ENCODE measurements around the gene NABP1.
"Not testable (repeated sequence)": the region's sequence is repeated elsewhere in the genome, so short reads cannot be mapped to it uniquely, and the experiment has no call there.

NABP1 gene, protein sequence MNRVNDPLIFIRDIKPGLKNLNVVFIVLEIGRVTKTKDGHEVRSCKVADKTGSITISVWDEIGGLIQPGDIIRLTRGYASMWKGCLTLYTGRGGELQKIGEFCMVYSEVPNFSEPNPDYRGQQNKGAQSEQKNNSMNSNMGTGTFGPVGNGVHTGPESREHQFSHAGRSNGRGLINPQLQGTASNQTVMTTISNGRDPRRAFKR

DNA sequence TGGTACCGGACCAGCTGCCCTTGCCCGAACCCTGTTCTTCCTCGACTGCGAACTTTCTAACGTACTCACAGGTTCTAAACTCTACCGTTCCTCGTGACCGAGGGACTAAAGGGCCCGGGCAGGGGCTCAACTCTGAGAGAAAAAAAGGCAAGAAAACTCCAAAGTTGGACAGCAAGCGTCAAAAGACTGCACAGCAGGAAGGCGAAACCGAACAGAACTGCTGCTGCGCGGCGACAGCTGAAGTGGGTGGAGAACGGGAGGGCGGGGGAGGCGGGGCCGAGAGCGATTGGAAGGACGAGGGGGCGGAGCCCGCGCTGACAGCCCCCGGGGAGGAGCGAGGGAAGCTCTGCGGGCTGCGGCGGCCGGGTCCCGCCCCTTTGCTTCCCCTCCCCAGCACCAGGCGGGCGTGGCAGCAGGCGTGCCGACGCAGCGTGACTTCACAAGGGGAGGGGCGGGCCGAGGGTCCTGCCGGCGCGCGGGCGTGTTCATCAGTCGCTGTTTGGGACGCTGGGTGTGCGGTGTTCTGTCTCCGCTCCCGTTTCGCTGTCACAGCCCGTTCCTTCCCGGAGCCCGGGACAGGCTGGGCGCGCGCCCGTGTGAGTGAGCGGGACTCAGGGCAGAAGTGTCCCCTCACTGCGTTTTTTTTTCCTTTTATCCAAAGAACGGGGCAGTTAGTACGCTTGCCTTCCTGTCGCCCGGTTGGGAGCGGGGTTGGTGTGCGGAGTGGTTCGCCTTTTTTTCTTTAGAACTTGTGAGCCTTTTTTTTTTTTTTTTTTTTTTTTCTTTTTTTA, at the start of gene NABP1:
Gene NABP1 (plus strand): TSS at position 491 of the 791 bp plus-strand sequence. CDS start 479 bp downstream, outside the sequence.
- peak; percentile 95 for DNase-seq

DNA sequence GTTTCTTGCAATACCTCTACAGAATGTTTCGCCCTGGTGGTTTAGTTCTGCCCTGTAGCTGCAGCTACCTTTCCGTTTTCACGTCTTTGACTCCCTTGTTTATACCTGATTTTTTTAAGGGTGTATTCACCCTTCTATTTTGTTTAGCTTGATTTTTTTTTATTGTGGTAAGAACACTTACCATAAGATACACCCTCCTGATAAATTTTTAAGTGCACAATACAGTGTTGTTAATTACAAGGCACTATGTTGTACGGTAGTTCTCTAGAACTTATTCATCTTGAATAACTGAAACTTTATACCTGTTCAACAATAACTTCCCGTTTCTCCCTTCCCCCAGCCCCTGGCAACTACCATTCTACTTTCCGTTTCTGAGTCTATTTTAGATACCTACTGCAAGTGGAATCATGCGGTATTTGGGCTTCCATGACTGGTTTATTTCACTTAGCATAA, 48.9 kb upstream of the NABP1 start:
- no peak for DNase-seq

DNA sequence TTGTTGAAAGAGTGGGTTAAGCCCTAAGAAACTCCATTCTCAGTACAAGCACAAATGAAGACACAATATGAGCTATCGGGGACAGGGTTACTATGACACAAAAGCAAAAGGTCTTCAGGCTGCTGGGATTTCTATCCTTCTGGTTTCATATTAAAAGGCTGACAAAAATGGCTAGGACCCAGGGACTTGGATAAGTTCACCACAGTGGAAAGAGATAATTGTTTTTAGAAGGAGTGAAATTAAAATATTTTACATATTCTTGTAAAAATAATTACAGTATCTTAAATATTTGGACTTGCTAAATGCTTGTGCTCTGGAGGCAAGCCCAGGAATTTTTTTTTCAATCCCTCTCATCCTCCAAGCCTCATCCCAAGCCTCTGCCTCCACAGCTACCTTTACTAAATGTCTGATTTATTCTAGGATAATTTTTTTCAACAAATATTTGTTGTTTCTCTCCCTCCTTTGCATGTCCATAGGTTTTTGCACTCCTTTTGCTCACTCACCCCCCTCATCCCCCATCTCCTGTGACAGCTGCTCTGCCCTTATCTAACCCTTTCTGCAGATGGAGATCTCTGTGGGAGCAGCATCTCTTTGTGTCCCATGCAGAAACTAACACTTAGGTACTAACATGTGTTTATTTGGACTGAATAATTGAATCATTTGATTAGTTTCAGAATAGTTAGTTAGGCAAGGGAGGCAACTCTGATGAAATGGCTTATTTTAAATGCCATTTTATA, 47.8 kb upstream of the NABP1 start:
- DNase-seq: no peak

DNA sequence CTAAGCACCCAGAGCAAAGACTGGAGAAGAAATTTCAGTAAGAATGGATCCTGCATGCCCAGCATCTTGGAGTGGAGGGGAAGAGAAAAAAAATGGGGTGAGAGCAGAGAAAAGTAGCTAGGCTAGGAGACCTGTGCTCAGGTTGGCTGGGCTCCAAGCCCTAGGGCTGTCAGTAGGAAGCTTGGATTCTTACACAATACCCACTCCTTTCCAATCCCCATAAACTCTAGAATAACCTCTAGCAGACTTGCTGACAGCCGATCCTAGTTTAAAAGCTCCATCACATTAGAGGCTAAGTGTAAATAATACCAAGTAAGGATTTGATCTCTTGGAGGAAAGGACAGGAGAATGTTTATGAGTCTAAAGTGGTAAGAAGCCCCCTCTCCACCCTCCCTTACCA, 46.2 kb upstream of the NABP1 start:
- DNase-seq: no peak

DNA sequence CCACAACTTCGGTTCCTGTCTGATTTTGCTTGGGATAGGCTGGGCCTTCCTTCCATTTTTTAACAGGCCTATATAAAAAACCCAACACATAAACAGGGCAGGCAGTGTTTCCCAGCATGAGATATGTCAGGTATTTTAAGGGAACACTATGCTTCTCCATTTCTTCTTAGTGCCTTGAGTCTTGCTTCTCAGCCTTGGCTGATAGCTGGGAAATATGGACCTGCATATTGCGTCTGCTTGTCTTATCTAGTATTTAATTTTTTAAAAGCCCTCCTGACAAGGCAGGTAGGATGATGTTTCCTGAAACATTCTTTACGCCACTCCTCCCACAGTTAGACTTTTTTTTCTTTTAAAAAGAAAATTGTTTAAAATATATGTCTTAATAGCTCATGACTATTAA, 45.5 kb upstream of the NABP1 start:
- DNase-seq: no peak

DNA sequence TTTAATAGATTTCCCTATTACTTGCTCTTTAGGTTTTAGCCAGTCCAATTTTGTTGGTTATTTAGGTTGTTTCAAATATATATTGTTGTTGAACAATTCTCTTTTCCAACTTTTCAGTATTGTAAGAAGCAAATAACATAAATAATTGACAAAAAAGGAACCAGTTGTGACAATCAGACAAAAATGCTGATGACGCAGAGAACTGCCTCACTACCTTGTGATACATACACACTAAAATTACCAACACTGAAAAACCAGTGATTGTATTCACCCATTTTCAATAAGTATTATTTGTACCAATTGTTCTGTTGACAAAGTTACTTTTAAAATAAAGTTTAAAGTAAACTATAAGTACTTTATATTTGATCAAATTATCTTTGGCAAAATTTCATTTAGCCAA, 43.1 kb upstream of the NABP1 start:
- DNase-seq: no peak

DNA sequence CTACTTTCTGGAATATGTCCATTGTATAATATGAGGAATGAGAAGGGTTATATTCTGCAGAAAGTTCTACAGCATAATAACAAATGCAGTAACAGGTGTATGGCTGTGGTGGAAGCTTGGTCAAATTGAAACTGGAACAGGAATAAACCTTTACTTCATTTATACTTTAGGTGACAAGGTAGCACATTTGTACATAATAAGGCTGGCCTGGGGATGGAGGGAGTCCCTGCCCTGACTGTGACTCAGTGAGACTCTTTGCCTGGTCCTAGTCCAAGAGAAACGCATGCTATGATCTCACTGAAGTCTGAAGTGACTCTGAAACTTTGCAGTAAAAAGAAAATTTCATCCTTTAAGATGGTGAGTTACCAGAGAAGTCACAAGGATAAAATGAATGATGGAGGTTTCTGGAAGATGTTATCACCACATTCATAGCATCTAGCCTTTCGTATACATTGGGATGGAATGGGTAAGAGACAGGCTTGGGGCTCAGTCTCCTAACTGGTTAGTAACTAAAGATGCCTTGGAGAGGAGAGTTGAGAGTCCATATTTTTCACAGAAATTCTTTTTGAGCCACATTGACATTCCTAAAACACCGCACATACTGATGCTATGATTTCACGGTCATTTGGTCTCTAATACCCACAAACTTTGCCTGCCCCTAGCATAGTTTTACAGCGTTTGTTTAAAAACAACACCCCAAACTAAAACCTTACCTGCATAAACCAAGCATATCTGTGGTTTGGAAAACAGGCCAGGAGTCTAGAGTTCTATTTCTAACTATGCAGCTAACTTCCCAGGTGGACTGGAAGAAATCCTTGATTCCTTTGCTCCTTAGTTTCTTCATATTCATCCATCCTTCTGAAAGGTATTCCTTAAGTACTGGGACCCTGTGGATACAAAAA, 42.4 kb upstream of the NABP1 start:
- no peak for DNase-seq

DNA sequence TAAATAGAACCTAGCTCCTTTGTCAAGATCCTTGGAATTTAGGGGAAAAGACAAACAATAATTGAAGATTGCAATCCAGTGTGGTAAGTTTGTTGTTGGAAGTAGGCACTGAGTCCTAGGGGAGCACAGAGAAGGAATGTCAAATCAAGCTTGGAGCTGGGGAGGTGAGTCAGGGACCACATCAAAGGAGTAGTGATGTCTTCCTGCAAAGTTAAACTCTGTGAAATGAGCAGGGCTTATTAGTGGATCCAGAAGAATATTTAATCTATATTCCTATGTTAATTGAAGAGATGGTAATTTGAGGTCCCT, 41.7 kb upstream of the NABP1 start:
- DNase-seq: no peak

DNA sequence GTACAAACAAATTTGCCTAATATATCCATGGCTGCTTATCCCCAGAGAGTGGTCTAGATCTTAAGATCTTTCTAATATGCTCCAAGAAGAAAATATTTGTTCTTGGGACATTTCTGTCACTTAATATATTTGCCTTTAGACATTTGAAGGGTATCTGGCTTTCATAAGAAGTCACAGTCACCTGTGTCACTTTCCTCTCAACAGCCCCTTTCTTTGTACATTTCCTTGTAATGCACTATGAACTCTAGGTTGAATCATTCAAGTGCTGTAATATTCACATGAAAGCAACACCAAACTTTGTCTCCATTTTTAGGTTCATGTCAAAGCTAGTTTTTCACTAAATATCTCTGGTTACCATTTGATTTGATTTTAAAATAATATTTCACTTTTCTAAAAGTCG, 41.4 kb upstream of the NABP1 start:
- DNase-seq: no peak

DNA sequence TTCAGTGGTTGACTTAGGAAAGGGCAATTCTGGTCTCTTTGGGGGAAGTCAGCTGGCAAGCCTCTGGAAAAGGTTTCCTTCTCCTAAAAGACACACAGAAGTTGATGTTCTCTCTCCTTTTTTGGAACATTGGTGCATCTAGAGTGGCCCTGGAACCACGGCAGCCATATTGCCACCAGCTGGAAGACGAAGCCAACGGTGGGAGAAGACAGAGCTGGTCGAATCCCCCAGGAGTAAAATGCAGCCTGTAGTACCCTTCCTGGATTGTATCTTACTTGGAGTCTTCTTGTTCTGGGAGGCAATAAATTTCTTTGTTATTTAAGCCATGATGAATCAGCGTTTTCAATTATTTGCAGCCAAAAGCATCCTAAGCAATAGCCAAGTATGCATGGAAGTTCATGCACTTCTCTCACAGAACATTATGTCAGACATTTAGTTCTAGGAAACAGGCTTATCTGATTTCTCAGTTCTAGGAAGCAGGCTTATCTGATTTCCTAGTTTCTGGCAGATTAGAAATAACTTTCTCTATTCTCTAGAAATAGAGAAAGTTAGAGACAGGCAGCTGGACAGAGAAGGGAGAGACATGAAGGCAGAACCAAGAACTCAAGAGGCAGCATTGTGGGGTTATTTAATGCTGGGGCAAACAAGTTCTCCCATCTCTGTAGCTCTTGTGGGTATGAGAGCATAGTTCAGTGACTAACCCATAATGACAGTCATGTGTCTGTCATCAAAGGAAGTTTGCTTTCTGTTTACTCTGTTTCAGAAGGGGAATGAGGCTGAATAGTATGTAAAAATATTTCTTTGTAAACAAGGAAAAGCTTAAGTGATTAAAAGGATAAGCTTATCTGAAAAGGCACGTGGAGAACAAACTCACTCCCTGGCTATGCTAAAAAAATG, 40.5 kb upstream of the NABP1 start:
- peak; percentile 17 for DNase-seq

DNA sequence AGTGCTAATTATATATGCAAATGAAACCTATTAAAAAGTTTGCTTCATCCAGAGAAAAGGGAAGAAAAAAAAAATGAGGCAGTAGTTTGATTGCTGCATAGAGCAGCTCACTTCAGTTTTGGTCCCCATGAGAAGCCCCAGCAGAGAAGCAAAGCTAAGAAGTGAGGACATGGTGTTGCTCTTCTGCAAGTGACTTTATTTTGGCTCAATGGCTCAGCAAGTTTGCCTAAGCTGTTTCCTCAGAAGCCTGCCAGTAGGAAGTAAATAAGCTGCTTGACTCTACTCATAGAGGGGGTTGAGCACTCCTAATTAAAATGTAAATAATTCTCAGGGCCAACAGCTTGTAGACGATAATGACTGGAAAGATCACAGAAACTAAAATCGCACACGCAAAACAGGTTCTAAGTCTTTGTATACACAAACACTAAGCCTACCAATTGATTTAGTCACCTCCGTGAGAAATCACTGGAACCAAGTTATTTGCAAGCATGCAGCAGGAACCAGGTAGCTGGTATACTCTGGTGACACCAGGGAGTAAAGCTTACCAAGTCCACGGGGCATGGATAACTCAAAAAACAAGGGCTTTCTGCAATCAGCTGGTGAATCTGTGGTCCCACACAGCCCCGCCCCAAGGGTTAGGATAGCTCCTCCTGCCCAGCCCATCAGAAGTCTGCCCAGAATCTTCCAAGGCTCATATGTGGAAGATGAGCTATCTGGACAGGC, 39.7 kb upstream of the NABP1 start:
- peak; percentile 75 for DNase-seq

DNA sequence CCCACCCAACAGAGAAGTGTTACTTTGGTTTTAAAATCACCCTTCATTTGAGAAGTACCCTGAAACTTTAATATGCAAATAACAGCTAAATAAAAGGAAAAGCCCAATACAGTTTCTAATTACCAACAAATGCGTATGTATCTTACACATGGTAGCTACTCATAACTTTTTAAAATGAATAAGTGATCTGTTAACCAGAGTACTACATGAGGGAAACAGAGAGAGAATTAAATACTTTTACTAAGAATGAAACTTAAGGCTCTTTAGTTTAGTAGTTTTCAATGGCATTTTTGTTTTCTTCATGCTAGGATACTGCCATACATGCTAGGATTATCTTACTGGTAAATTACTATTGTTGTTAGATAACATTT, 39.1 kb upstream of the NABP1 start:
- no peak for DNase-seq

DNA sequence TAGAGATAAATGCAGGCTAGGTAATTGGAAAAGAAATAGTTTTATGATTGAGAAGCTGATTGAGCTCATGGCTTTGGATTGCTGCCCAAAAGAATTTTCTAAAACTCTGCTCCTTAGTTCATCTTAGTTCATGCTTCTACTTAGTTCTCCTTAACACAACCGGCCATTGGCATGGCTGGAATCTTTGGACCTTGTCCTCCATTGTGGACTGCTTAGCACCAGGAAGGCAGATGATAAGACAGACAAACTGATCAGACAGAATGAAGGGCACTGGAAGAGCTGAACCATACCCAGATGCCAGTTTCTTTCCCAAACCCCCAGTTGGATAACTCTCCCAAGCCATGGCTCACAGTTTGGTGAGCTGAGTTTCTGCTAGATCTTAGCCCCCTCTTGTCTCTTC, 36.3 kb upstream of the NABP1 start:
- no peak for DNase-seq

DNA sequence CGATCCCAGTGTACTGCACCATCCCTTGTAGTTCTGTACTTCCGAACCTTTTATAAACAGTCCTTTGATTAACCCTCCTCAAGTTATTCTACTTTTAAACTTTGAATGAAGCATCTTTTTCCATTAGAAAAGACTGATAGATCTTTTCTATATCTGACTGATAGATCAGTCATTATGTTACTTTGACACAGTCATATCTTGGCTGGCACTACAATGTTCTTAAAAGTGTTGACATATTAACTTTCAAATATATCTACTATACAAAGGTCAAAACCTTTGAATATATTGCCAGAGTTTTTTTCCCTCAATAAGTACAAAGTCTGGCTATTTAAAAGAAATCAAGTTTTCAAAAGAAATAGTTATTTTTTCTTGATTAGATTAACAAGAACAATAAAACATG, 35.4 kb upstream of the NABP1 start:
- no peak for DNase-seq

DNA sequence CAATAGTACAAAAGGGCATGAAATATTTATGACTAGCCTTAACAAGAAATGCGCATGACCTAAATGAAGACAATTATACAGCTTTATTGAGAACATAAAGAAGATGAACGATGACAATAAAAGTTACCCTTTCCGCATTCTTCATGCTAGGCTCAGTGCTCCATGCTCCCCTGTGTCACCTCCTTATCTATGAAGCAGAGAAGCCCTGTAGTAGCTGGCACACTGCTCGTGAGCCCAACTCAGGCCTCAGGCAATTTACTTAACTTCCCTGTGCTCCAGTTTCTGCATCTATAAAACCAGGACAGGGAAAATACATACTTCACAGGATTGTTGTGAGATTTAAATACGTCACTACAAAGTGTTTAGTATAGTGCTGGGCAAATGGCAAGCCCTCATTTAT, 34.5 kb upstream of the NABP1 start:
- DNase-seq: no peak

DNA sequence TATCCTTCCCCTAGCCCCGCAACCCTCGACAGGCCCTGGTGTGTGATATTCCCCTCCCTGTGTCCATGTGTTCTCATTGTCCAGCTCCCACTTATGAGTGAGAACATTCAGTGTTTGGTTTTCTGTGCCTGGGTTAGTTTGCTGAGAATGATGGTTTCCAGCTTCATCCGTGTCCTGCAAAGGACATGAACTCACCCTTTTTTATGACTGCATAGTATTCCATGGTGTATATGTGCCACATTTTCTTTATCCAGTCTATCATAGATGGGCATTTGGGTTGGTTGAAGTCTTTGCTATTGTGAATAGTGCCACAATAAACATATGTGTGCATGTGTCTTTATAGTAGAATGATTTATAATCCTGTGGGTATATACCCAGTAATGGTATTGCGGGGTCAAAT, 33.3 kb upstream of the NABP1 start:
- not testable (repeated sequence) for DNase-seq

DNA sequence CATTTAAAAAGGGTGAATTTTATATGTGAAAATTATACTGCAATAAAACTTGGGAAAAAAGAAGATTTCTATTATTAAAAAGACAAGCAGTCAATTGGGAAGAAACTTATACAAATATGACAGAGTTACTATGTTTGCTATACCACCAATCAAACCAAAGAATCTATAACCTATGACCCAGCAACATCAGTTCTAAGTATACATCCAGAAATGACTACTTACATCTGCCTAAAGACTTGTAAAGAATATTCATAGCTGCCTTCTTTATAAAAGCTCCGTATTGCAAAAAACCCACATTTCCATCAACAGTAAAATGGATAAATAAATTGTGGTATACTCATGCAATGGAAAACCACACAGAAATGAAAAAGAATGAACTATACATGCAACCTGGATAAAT, 32.9 kb upstream of the NABP1 start:
- DNase-seq: no peak

DNA sequence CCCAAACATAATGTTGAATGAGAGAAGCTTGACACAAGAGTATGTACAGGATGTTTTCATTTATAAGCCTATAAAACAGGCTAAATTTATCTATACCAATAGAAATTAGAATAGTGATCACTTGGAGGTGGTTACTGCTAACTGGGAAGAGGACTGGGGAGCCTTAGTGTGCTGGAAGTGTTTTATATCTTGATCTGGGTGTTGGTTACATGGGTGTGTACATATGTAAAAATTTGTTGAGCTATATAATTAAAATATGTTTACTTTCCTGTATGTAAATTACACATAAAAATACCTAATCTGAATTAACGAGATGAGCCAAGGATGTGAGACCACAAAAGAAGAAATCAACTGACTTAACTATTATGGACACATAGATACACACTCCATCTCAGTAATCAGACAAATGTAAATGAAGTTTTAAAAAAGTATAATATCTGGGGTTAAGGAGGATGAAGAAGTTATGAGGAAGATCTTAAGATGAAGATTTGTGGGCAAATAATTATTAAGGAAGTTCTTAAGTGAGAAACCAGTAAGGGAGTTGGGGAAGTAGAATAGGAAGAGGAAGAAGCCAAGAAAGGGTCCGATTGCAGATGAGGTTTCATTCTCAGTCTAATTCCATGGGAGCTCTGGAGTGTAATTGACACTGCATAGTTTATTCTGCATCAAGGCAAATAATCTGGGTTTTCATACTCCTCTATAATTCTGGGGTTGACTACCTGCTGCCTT, 32.3 kb upstream of the NABP1 start:
- DNase-seq: no peak

DNA sequence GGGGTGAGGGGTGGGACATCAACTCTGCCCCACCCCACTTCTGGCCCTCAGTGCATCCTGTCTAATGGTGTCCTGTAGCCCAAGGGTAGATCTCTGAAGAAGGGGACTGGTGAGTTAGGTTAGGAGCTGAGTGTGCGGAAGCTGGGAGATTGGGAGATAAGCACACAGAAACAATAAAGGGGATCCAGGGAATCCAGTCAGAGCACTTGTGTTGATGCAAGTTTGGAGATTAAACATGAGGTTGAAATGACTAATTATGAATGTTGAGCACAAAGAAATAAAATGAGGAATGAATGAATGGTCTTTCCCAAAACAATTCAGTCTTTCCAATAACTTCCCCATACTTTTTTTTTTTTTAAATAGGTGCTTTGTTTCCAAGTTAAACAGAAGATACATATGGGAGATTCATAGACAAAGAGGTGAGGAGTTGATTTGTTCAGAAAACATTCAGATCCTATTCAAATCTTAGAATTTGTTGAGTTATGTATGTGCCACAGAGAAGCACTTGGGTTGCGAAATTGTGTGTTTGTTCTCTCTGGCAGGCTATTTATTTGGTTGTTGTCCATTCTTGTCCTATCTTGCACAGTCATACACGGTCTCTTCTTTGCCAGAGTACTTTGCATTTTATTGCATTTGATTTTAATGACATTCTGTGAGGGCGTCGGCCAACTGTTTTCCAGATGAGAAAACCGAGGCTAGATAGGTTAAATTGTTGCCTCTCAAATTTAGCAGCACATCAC, 31.6 kb upstream of the NABP1 start:
- DNase-seq: no peak

DNA sequence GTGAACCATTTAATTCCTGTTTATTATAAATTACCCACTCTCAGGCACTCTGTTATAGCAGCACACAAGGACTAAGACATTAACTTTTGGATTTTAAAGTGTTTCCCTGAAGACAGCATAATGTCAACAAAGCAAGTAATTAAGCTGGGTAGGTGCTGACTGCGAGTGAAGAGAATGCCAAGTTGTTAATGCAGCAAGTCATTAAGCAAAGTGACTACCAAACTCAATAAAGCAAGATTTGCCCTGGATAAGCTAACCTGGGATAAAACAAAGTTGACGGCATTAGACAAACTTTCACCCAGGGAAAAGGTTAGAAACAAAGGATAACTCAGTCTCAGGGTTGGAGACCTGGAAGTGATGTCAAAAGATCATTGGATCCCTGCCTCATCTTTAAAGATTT, 28.4 kb upstream of the NABP1 start:
- DNase-seq: no peak

Data from NCI-H748 treated with DMSO at 0.1 percent for 48 hours (cell line).